Upper lobe of right lung (tissue), 1 donor: ENCODE measurements around the gene KCNJ15. TPM values are rescaled to one million over a fixed set of nuclear protein-coding genes. Genes with fewer than 3 reads are reported as not detected.
A peak's percentile ranks its signal among the peaks of the same experiment; 100 is the strongest.

Source experiments
- ATAC-seq: fragments of 200-7000 bp; cut with Tn5 transposase; one replicate; pipeline ENCODE4 v1.9.1; 2020; ENCODE audit warnings: mild to moderate bottlenecking, moderate library complexity
- DNase-seq: peaks from one replicate; pipeline ENCODE4 v3.0.0-alpha.2; 2020
- H3K27ac ChIP-seq: fragments of 200-600 bp; one replicate; pipeline ENCODE4 v1.8.0; 2022
- H3K27me3 ChIP-seq: fragments of 200-600 bp; one replicate; pipeline ENCODE4 v1.8.0; 2022; ENCODE audit warnings: mild to moderate bottlenecking
- H3K36me3 ChIP-seq: fragments of 200-600 bp; one replicate; pipeline ENCODE4 v1.8.0; 2022
- H3K4me1 ChIP-seq: fragments of 200-600 bp; one replicate; pipeline ENCODE4 v1.8.0; 2022
- H3K4me3 ChIP-seq: fragments of 200-600 bp; one replicate; pipeline ENCODE4 v1.8.0; 2022; ENCODE audit warnings: mild to moderate bottlenecking
- H3K9me3 ChIP-seq: fragments of 200-600 bp; one replicate; pipeline ENCODE4 v1.8.0; 2022
- intact Hi-C: fragments of 100-400 bp; cut with DNase I; formaldehyde crosslinking; loops from one replicate; pipeline ENCODE4 v1.11.0; 2022
- total RNA-seq: library from RNA; stranded (reverse); fragmentation: NEBNext Ultra II Directional; extraction: Animal tissue kit (Norgen Biotek cat#: 25700); gene quantifications from one replicate; pipeline ENCODE4 v1.2.1, GENCODE V29; 2021
- TF ChIP-seq, protein P1 (sequence below): fragments of 200-600 bp; IDR thresholded peaks from one replicate; pipeline ENCODE4 v1.8.0; 2022; ENCODE audit warnings: antibody characterized with exemption
- donor health status: DM: no; HTN: yes; CAD: no; lungs with severe emphysema.

The KCNJ15 gene
- total RNA-seq, 1 donor from 2014 or later, result 80.1 TPM

GRCh38 chr21:38291874-38292273 lies 35.1 kb downstream of the KCNJ15 start:
- Histone ChIP-seq H3K27ac (no peak overlapping the region), H3K4me1 (peaks cover 32% of the 10 kb centered on the region), H3K27me3 (no peaks in the 10 kb centered on the region), H3K9me3 (no peaks in the 10 kb centered on the region), H3K36me3 (no peaks in the 10 kb centered on the region), H3K4me3 (no peak overlapping the region)
- no peak for DNase-seq
- intact Hi-C loops, result no loop called here
- TF ChIP-seq, protein P1, sequence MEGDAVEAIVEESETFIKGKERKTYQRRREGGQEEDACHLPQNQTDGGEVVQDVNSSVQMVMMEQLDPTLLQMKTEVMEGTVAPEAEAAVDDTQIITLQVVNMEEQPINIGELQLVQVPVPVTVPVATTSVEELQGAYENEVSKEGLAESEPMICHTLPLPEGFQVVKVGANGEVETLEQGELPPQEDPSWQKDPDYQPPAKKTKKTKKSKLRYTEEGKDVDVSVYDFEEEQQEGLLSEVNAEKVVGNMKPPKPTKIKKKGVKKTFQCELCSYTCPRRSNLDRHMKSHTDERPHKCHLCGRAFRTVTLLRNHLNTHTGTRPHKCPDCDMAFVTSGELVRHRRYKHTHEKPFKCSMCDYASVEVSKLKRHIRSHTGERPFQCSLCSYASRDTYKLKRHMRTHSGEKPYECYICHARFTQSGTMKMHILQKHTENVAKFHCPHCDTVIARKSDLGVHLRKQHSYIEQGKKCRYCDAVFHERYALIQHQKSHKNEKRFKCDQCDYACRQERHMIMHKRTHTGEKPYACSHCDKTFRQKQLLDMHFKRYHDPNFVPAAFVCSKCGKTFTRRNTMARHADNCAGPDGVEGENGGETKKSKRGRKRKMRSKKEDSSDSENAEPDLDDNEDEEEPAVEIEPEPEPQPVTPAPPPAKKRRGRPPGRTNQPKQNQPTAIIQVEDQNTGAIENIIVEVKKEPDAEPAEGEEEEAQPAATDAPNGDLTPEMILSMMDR, result no peak
- no peak for ATAC-seq

DNA sequence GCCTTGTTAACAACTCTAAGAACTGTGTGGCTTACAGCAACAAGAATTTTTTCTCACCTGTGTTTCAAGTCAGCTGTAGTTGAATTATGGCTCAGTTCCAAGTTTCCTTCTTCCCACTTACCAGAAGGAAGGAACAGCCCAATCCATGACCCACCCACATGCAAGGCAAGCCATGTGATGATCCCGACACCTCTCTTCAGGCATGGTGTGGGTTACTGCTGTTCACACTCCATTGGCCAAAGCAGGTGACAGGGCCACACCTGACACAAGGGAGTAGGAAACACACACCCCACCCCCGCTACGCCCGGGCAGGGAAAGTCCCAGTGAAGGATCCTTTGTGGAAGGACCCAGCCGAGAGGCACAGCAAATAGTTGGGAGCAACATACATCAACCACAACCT lies 36.3 kb downstream of the KCNJ15 start:
- TF ChIP-seq, protein P1, result no peak
- DNase-seq, result no peak

DNA sequence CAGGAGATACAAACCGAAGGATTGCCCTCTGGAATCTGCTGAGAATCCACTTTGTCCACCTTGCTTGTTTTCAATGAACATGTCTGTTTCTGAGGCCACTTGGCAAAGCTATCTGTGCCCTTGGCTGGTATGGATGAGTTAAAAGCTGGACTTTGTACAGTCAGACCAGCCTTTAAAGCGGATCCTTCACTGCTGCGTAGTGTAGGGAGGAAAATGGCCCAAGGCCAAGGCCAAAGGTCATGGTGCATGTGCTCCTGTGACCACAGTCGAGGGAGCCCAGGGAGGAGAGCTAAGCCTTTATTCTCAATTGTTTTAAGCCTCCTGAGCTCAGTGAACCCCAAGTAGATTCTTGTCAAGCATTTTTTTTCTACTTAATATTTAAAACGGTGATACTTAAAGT lies 37.0 kb downstream of the KCNJ15 start:
- DNase-seq, result no peak
- Histone ChIP-seq H3K36me3 (no peaks in the 10 kb centered on the region), H3K9me3 (no peaks in the 10 kb centered on the region), H3K4me1 (peaks cover 41% of the 10 kb centered on the region), H3K27me3 (no peaks in the 10 kb centered on the region), H3K27ac (no peak overlapping the region), H3K4me3 (no peak overlapping the region)
- TF ChIP-seq, protein P1, result no peak
- ATAC-seq, result no peak
- intact Hi-C loops, result no loop called here

More for the DNA sequence above, 36.3 kb downstream of the KCNJ15 start:
- Histone ChIP-seq H3K4me1 (peaks cover 41% of the 10 kb centered on the region), H3K9me3 (no peaks in the 10 kb centered on the region), H3K27ac (no peak overlapping the region), H3K4me3 (no peak overlapping the region), H3K36me3 (no peaks in the 10 kb centered on the region), H3K27me3 (no peaks in the 10 kb centered on the region)
- intact Hi-C loops, result no loop called here
- peak; percentile 34 for ATAC-seq

DNA sequence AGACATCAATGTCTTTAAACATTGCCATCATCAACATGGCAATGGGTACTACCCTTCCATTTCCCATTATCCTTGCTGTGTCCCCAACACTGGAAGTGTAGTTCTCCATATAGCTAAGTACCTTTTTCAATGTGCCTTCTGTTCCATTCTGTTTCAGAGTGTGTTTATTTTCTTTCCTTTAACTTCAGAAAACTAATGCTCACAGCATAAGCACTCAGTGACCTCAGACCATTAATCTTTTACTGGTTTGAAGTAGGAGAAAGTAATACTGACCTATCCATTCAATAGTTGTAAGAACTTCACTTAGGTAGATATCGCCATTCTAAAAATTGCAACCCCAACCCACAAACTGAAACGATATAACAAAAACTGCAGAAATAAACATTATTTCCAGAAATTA lies 37.8 kb downstream of the KCNJ15 start:
- no peak for DNase-seq

GRCh38 chr21:38295997-38296764 lies 39.4 kb downstream of the KCNJ15 start:
- no peaks in the 10 kb centered on the region for H3K36me3 ChIP-seq
- TF ChIP-seq, protein P1, result no peak
- no peak overlapping the region for H3K4me3 ChIP-seq
- DNase-seq, result no peak
- peaks cover 55% of the 10 kb centered on the region for H3K4me1 ChIP-seq
- peak; percentile 76 for ATAC-seq
- intact Hi-C loops, result no loop called here
- no peaks in the 10 kb centered on the region for H3K27me3 ChIP-seq
- H3K9me3 ChIP-seq, result no peaks in the 10 kb centered on the region
- H3K27ac ChIP-seq, result peak overlapping the region; percentile 59

More for the DNA sequence above, 37.8 kb downstream of the KCNJ15 start:
- TF ChIP-seq, protein P1, result no peak
- H3K27ac ChIP-seq, result no peak overlapping the region
- H3K36me3 ChIP-seq, result no peaks in the 10 kb centered on the region
- H3K27me3 ChIP-seq, result no peaks in the 10 kb centered on the region
- H3K4me3 ChIP-seq, result no peak overlapping the region
- H3K9me3 ChIP-seq, result no peaks in the 10 kb centered on the region
- intact Hi-C loops, result no loop called here
- no peak for ATAC-seq
- H3K4me1 ChIP-seq, result peaks cover 41% of the 10 kb centered on the region
